HFFc6 (cell line): ENCODE measurements around the gene COX17. TPM values are rescaled to one million over a fixed set of nuclear protein-coding genes. Genes with fewer than 3 reads are reported as not detected.
A peak's percentile ranks its signal among the peaks of the same experiment; 100 is the strongest.

Experiments used
- DNase-seq: peaks from one replicate; pipeline ENCODE4 v3.0.0-alpha.2; 2018
- H3K27ac Mint-ChIP-seq: 2 replicates; pipeline ENCODE4 v1.8.0; 2020; ENCODE audit warnings: mild to moderate bottlenecking, mixed read lengths
- H3K27me3 Mint-ChIP-seq: 2 replicates; pipeline ENCODE4 v1.8.0; 2021; ENCODE audit warnings: mild to moderate bottlenecking, moderate library complexity, mixed read lengths; ENCODE audit not compliant: insufficient read depth
- H3K36me3 Mint-ChIP-seq: 2 replicates; pipeline ENCODE4 v1.8.0; 2021; ENCODE audit warnings: low read depth, mixed read lengths
- H3K4me1 Mint-ChIP-seq: 2 replicates; pipeline ENCODE4 v1.8.0; 2020; ENCODE audit warnings: low read depth, mixed read lengths
- H3K4me3 Mint-ChIP-seq: 2 replicates; pipeline ENCODE4 v1.8.0; 2020; ENCODE audit warnings: mild to moderate bottlenecking, moderate library complexity, mixed read lengths
- H3K9me3 Mint-ChIP-seq: 2 replicates; pipeline ENCODE4 v1.8.0; 2020; ENCODE audit warnings: mild to moderate bottlenecking, mixed read lengths
- total RNA-seq, 6 experiments: library from RNA; stranded (reverse); fragmentation: NEBNext Ultra II Directional; extraction: Animal tissue kit (Norgen Biotek cat#: 25700); gene quantifications; 2 replicates in 1 of 6; 3 replicates in 5 of 6; pipeline ENCODE4 v1.2.3, GENCODE V29; 2021
- TF ChIP-seq, protein P1 (sequence below): fragments of 200-600 bp; sonication (generic); IDR thresholded peaks from 2 replicates; pipeline ENCODE4 v1.5.0; 2021; ENCODE audit warnings: antibody characterized with exemption, mild to moderate bottlenecking

COX17 gene
- total RNA-seq, 6 experiments from 2014 or later, result 28.9 to 41.0 (median 35.2) TPM

DNA sequence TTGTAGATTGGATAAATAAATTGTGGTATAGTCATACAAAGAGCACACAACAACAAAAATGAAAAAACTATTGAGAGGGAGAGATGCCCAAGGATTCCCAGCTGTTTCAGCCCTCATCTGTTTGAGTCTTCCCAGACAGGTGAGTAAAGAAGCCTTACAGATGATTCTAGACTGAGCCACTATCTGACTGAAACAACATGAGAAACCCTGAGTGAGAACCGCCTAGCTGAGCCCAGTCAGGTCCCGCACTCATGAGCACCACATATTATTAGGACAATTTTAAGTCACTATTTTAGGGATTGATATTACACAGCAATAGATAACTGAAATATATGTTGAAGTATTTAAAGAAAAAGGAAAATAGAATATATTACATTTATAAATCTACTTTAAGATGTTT lies 35.8 kb downstream of the COX17 start:
- DNase-seq, result no peak
- peaks cover 2% of the 10 kb centered on the region; the same call in 1 of the 2 replicates for H3K27me3 Mint-ChIP-seq
- H3K36me3 Mint-ChIP-seq, result no peaks in the 10 kb centered on the region
- TF ChIP-seq, protein P1, sequence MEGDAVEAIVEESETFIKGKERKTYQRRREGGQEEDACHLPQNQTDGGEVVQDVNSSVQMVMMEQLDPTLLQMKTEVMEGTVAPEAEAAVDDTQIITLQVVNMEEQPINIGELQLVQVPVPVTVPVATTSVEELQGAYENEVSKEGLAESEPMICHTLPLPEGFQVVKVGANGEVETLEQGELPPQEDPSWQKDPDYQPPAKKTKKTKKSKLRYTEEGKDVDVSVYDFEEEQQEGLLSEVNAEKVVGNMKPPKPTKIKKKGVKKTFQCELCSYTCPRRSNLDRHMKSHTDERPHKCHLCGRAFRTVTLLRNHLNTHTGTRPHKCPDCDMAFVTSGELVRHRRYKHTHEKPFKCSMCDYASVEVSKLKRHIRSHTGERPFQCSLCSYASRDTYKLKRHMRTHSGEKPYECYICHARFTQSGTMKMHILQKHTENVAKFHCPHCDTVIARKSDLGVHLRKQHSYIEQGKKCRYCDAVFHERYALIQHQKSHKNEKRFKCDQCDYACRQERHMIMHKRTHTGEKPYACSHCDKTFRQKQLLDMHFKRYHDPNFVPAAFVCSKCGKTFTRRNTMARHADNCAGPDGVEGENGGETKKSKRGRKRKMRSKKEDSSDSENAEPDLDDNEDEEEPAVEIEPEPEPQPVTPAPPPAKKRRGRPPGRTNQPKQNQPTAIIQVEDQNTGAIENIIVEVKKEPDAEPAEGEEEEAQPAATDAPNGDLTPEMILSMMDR, result no peak
- H3K4me3 Mint-ChIP-seq, result no peak overlapping the region
- peaks cover 68% of the 10 kb centered on the region for H3K4me1 Mint-ChIP-seq
- H3K27ac Mint-ChIP-seq, result no peak overlapping the region
- no peaks in the 10 kb centered on the region for H3K9me3 Mint-ChIP-seq

DNA sequence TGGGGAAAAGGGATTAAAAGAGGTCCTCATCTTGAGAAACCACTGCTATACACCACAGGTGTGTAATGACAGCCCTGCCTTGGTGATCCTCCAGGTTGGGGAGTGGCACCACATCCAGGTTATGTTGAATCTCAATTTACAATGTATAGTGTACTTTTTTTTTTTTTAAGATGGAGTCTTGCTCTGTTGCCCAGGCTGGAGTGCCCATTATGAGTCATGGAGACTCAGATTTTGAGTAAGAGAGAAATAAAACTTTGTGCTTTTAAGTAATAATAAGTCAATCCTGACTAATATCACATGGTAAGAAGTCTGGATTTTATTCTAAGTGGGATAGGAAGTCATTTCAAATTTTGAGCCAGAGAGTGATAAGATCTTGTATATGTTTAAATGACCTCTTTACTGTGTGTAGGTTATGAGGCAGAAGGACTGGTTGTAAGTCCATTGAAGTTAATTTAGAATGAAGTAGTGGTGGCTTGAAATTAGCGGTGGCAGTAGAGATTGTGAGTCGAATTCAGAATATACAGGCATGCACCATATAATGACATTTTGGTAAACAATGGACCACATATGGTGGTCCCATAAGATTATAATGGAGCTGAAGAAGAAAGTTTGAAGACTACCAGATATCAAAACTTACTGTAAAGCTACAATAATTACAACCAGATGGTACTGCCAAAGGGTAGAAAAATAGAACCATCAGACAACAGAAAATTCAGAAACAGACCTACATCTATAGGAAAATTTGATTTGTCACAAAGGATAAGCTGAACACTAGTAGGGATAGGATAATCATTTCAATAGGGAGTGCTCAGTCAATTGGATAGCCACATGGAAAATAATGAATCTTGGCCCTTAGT lies 37.5 kb downstream of the COX17 start:
- no peaks in the 10 kb centered on the region for H3K36me3 Mint-ChIP-seq
- no peaks in the 10 kb centered on the region for H3K27me3 Mint-ChIP-seq
- H3K9me3 Mint-ChIP-seq, result no peaks in the 10 kb centered on the region
- peak; percentile 38 for DNase-seq
- peaks cover 75% of the 10 kb centered on the region for H3K4me1 Mint-ChIP-seq
- peak overlapping the region; percentile 99 for H3K27ac Mint-ChIP-seq
- TF ChIP-seq, protein P1, result no peak
- H3K4me3 Mint-ChIP-seq, result peak overlapping the region; percentile 55

DNA sequence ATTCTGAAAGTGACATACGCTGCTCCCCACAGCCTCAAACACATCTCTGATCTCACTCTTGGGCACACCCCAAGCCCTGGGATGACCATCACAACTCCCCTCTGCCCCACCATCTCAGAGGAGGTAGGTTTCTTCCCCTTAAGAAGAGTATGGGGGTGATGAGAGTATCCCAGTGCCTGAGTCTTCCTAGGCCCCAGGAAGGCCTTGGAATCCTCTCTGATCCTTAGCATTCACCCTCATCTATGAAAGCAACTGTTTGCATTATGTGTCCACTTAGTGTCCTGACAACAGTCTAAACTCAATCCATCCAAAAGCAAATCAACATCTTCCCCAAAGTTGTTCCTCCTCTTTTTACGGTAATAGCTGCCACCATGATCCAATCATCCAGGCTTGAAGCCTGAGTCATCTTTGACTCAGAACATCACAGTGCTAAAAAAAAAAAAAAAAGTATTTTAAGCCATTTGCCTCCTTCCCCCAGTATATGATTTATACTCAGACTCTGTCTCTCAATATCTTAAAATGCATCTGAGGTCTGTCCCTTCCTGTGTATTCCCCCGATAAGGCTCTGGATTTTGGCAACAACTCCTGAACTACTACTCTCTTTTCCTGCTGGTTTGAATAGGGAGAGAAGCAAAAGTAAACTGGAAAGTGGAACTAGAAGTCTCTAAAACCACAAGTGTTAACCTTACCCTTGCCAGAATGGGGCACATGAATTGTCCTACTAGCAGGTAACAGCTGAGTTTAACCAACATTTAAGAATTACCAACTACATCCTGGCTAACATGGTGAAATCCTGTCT lies 39.3 kb downstream of the COX17 start:
- TF ChIP-seq, protein P1, result no peak
- Mint-ChIP-seq H3K4me1 (peaks cover 57% of the 10 kb centered on the region), H3K9me3 (no peaks in the 10 kb centered on the region), H3K27me3 (no peaks in the 10 kb centered on the region), H3K27ac (peak overlapping the region; percentile 99), H3K36me3 (no peaks in the 10 kb centered on the region), H3K4me3 (peak overlapping the region; percentile 64)
- DNase-seq, result peak; percentile 94

GRCh38 chr3:119636891-119637611 lies 40.2 kb downstream of the COX17 start:
- H3K4me1 Mint-ChIP-seq, result peaks cover 49% of the 10 kb centered on the region
- no peaks in the 10 kb centered on the region for H3K36me3 Mint-ChIP-seq
- H3K27ac Mint-ChIP-seq, result peak overlapping the region; percentile 99
- no peaks in the 10 kb centered on the region for H3K27me3 Mint-ChIP-seq
- TF ChIP-seq, protein P1, result no peak
- DNase-seq, result no peak
- no peak overlapping the region for H3K4me3 Mint-ChIP-seq
- no peaks in the 10 kb centered on the region for H3K9me3 Mint-ChIP-seq

GRCh38 chr3:119636249-119636648 lies 41.0 kb downstream of the COX17 start:
- H3K4me3 Mint-ChIP-seq, result no peak overlapping the region
- no peaks in the 10 kb centered on the region for H3K9me3 Mint-ChIP-seq
- no peaks in the 10 kb centered on the region for H3K36me3 Mint-ChIP-seq
- peak; percentile 12 for DNase-seq
- H3K27me3 Mint-ChIP-seq, result no peaks in the 10 kb centered on the region
- H3K27ac Mint-ChIP-seq, result peak overlapping the region; percentile 99
- peaks cover 53% of the 10 kb centered on the region for H3K4me1 Mint-ChIP-seq
- TF ChIP-seq, protein P1, result no peak
